Hematopoietic multipotent progenitor cell treated with erythropoietin and hydrocortisone succinate and interleukin-3 and kit ligand, for 15 days (in vitro differentiated cells): ENCODE measurements around the gene LY6G6D.

ENCODE experiments used
- DNase-seq: peaks from one replicate; pipeline ENCODE4 v3.0.0-alpha.2; 2015; ENCODE audit warnings: low spot score

The LY6G6D gene

GRCh38 chr6:31720196-31720770 lies 5.1 kb downstream of the LY6G6D start:
- no peak for DNase-seq

GRCh38 chr6:31721351-31722020 lies 6.3 kb downstream of the LY6G6D start, which contains the start of gene LY6G6C:
LY6G6C (minus strand) TSS chr6:31721746; CDS start chr6:31721679, 67 bp downstream.
- DNase-seq: no peak

DNA sequence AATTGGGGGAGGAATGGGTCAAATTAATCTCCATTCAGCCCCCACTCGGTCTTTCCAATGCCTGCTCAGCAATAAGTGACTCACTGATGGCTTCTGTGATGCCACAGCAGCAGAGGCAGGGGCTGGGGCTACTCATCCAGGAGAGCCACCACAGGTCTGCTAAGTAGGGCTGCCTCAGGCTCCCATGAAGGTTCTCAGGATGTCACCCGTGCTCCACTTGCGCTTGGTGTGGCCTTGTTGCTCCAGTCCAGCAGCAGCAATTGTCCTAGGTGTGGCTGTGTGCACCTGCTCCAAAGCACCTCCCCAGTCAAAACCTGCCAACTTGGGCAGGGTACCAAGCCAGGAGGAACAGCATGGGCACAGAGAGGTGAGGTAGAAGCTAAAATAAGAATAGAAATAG lies 7.0 kb downstream of the LY6G6D start:
- no peak for DNase-seq

GRCh38 chr6:31723245-31723979 lies 8.3 kb downstream of the LY6G6D start, which contains the start of gene MPIG6B:
MPIG6B (plus strand) TSS chr6:31723373; CDS start chr6:31723384, 11 bp downstream.
- no peak for DNase-seq

DNA sequence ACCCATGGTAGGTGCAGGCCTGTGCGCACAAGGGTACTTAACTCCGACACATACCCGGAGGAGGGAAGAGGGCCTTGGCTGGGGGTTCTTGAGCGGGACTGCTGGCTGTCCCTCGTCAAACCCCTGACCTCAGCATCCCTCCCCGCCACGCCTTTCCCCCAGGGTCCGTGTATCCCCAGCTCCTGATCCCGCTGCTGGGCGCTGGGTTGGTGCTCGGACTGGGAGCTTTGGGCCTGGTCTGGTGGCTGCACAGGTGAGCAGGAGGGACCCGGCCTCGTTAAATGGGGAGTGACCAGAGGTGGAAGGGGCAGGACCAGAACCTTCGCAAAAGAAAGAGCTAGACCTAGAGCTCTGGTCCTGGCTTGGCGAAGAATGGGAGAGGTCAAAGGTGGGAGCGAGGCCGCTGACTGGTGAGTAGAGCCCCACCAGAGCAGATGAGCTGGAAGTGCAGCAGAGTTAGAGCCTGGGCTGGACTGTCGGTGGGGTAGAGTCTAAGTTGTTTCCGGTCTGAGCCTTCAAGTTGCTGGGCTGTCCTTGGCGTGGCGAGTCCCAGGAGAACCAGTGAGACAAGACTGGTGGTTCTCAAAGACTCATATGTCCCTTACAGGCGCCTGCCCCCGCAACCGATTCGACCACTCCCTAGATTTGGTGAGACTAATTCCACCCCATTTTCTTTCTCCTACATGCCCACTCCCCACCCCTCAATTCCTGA lies 9.0 kb downstream of the LY6G6D start:
- DNase-seq: no peak

DNA sequence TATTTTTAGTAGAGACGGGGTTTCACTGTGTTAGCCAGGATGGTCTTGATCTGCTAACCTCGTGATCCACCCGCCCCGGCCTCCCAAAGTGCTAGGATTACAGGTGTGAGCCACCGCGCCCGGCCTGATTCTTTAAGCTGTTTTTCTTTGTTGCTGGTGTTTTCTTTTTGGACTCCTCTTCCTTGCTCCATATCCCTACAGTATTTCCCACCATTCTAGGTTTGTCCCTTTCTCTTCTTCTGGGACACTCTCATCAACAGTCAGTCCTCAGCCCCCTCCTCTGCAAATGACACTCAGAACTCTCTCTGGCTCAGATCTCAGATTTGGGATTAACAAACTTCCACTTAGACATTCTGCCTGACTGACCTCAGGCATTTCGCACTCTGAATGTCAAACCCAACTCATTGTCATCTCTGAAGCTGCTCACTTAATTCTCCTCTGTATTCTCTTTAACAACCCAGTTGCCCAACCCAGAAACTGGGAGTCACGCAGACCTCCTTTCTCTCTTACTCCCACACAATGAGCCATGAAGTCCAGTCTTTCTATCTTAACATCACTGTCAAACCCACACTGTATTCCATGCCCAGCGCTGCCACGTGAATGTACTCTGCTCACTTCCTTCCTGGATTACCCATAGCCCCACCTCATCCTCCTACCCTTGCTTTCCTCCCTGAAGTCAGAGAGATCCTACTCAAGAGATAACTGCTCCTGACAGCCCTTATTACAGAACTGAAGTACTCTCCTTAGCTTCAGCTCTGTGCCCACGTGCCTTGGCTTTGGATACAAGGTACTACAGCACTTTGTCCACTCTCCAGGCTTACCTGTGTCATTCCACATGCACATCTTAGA lies 10.6 kb downstream of the LY6G6D start:
- no peak for DNase-seq

DNA sequence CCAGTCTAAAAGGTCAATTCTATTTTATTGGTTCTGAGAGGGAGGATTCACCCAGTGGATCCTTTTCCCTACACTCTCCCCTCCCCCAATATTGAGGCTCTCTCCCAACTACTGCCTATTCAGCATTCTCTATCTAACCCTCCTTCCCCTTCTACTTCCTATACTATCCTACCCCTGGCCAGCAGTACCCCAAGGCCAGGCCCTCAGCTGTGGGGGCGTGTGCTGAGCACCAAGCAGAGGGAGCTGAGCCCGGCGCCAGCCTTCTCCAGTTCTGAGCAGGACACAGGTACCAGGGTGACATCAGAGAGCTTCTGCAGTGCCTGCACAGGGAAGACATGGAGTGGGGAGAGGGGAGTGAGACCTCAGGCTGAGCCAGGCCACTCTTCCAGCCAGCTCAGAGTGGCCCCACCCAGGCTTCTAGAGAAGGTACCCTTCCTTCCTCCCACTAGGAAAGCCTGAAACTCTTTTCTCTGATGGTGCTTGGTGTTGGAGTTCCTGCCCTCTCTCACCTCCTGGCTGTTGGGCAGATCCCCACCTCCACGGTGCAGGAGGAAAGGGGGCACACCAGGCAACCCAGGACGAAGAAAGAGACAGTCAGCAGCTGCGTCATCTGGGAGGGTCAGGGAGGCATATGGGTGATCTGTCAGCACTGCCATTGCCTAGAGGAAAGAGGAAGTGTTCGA lies 12.0 kb downstream of the LY6G6D start:
- no peak for DNase-seq

GRCh38 chr6:31727717-31728671 lies 12.8 kb downstream of the LY6G6D start:
- no peak for DNase-seq

DNA sequence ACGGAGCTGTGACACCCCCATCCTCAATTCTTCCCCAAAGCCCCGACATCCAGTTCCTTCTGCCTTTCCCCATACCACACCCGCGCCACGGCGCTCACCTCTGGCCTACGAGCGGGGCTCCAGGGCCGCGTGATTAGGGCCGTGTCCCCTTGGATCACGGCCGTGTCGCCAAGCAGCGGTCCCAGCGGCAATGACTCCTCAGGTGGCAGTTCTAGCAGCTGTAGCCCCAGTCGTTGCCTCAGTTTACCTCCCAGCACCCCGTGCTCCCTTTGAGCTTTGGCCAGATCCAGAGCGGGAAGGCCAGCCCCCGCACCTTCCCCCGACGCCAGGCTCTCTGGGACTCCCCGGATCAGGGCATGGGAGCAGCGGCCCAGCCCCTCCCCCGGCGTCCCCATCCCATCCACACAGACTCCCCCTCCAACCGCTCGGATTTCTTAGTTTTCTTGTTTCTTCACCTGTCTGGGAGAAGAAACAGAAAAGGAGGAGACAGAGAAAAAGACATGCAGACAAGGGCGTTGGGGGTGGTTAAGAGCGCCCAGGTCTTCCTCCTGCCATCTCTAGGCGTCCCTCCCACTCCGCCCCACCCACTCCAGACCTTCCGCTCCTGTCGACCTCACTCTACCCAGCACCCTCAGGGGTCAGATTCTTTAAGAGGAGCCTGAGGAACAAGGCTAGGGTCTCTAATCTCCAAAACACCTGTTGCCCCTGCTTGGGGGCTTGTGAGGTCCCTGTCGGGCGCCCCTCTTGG lies 13.8 kb downstream of the LY6G6D start, which contains the start of gene DDAH2:
Gene DDAH2, minus strand, starts transcription at position 533 of the 748 bp plus-strand sequence. Its CDS starts 138 bp downstream, at position 395.
- DNase-seq: no peak

DNA sequence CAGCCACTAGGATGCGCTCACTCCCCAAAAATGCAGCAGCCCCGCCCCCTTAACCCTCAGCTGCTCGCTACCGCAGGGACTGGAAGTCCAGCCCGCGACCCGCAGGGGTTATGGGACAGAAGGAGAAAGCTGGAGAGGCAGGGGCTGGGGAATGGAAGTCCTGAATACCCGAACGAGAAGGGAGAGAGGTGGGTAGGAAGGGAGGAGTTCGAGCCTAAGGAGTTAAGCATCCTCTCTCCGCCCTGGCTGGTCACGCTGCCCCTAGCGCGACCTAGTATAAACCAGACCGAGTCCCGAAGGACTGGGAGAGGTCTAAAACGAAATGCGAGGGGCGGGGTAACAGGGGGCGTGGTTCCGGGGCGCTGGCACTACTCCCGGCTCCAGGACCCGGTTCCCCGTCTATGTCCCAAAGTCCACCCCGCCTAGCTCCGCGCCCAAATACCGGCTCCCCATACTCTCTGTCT lies 14.4 kb downstream of the LY6G6D start:
- DNase-seq: peak; percentile 82

DNA sequence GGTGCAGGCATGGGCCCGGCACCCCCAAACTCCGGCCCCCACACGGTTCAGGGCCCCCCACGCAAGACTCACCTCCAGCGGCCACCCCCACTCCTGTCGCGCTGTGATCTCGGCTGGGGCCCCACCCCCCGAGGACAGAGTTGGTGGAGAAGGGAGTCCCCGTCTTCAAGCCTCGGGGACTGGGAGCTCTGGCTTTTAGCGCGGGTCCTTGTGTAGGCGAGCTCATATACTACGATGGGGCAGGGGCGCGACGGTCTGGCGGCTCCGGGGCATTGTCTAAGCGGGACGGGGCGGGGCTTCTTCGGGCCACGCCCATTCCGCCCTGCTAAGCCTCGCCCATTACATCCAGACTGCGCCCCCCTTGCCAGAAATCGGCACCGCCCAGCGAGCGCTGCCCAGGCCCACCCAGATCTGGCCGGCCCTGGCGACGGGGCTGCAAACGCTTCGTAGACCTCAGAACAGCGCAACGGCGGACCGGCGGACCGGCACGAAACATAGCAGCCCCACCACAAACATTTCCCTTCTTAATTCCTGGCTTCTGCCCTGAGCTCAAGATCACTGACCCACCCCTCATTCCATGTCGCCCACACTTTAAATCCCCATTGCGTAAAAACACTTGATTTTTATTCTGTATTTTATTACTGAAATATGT lies 15.0 kb downstream of the LY6G6D start:
- peak; percentile 69 for DNase-seq

DNA sequence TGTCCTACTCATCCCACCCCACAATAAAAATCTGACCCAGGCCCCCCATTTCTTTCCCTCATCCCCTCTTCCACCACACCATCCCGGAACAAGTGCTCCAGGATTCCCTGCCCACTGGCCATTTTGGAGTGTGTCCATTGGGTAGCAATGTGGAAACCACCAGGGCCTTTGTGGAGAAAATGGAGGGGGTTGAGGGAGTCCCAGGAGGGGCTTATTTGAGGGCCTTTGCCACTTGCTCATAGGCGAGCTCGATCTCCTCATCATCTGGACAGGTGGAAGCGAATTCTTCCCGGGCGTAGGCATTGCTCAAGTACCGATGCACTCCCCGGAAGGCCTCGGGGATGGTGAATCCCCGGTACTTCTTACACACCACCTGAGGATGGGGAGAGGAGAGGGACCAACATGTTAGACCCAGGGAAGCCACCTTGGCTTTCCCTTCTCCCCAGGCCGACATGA lies 15.5 kb downstream of the LY6G6D start:
- DNase-seq: no peak

GRCh38 chr6:31732029-31732428 lies 16.9 kb downstream of the LY6G6D start:
- DNase-seq: no peak

GRCh38 chr6:31733734-31734133 lies 18.6 kb downstream of the LY6G6D start:
- no peak for DNase-seq

- no peak for DNase-seq
These were observed 19.2 kb downstream of the LY6G6D start for GRCh38 chr6:31734247-31734820.

- DNase-seq: peak; percentile 43
These were observed 19.8 kb downstream of the LY6G6D start for GRCh38 chr6:31734821-31735406.

DNA sequence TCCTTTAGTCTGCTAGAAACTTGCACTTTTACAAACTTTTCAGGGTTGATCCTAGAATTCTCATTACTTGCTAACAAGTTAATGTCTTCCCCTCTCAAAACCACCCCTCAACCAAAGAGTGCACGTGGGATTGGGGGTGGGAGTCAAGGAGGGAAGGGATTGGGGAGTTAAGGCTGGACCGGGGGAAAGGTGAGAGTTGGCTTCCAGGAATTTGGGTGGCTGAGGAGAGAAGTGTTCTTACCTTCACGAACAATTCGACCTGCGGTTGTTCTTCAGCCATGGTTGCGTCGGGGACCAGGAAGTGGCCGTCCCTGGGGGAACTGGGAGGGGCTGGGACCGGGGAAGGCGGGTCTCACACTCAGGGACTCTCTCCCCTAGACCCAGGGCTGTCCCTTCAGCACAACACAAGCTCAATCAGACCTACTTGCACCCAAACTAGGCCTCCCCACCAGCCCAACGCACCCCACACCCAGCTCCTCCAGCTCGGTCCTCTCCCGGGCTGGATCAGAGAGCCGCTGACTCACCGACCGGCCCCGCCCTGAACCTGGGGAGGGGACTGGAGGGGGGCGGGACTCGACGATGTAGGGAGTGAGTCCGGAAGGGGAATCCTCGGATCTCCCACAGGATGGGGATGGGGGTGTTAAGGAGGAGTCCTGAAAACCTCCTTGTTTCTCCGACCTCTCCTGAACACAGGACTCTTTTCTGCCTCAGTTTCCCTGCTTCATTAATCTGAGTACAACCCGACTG lies 21.0 kb downstream of the LY6G6D start, which contains the start of gene CLIC1:
Gene CLIC1, minus strand, starts transcription at position 510 of the 747 bp plus-strand sequence. Its CDS starts 230 bp downstream, at position 280.
- DNase-seq: peak; percentile 82
